Measurements from ENCODE around the gene KIF27.
"Not testable (repeated sequence)": the region's sequence is repeated elsewhere in the genome, so short reads cannot be mapped to it uniquely, and the experiment has no call there.

- TF ChIP-seq CTCF (IDR thresholded peaks at IDR 0.05; ENCODE audit: borderline replicate concordance, extremely low read depth, low read length, poor library complexity, severe bottlenecking); EZH2 (IDR thresholded peaks at IDR 0.05; ENCODE audit: borderline replicate concordance, low read depth, low read length, severe bottlenecking): not testable (repeated sequence)
Observed at GRCh38 chr9:83824986-83825623, 96.1 kb downstream of the KIF27 start.
